Jurkat, Clone E6-1 (cell line): ENCODE results near the gene ENO3.
A peak's percentile ranks its signal among the peaks of the same experiment; 100 is the strongest.

ENCODE experiments used
- DNase-seq: peaks from one replicate; pipeline ENCODE4 v3.0.0-alpha.2; 2011; ENCODE audit warnings: low read depth, low spot score
- H3K4me3 ChIP-seq: 2 replicates; pipeline ENCODE4 v1.5.1; 2011; ENCODE audit warnings: mild to moderate bottlenecking, low read length, control low read depth, moderate library complexity

Gene ENO3

GRCh38 chr17:4947411-4948165, 3.3 kb upstream of the ENO3 start:
- peak overlapping the region; percentile 92 for H3K4me3 ChIP-seq
- peak; percentile 72 for DNase-seq

GRCh38 chr17:4948166-4948930, 2.6 kb upstream of the ENO3 start, which contains the start of gene PFN1:
PFN1 (minus strand) TSS chr17:4948530; CDS start chr17:4948394, 136 bp downstream.
- peak; percentile 93 for DNase-seq

DNA sequence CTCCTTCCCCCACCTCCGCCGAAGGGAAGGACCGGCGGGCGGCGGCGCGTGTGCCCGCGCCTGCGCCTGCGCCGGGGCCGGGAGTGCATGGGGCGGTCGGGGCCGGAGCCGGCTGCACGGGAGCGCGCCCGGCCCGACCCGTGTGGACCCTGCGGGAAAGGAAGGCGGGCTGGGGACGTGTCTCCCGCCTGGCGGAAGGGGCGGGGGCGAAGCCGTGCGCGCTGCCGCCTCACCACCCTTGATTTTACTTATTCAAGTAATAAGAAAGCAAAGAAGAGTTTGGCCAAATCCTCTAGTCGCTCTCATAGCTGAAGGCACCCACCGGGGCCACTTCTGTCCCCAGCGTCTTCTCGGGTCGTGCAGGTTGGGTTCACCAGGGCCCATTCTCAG, 2.0 kb upstream of the ENO3 start:
- peak; percentile 83 for DNase-seq
- H3K4me3 ChIP-seq, result peak overlapping the region; percentile 92

More at GRCh38 chr17:4948166-4948930, 2.6 kb upstream of the ENO3 start, which contains the start of gene PFN1:
- H3K4me3 ChIP-seq, result peak within 1 kb of the TSS; percentile 92

GRCh38 chr17:4949321-4950074, 1.4 kb upstream of the ENO3 start:
- peak; percentile 76 for DNase-seq
- peak overlapping the region; percentile 92 for H3K4me3 ChIP-seq

DNA sequence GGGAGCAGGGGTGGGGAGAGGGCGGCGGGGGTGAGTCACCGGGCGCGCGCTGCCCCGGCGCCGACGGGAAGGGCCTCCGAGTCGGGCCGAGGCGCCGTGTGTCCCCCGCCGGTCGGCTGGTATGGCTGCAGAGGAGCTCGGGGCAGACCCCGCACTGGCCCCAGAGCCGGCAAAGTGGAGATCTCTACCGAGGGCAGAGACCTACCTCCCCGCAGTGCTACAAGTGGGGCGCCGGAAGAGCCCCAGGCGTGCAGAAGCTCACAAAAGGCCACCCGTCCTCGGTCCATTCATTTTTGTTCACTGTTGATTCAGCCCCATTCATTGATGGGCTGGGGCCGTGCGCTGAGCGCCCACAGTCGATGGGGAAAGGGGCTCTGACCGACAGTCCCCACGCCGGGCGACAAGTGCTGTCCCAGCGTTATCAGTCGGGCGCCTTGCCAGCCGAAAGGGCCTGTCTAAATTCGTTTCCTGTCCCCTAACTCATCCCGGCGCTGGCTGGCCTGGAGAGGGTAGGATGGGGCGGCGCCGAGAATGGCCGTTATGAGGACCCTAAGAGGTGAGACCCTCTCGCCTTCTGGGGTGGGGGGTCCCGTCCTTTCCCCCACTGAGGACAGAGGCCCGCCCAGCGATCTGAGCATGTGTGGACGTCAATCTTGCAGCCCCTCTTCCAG, 709 bp upstream of the ENO3 start:
- H3K4me3 ChIP-seq, result peak overlapping the region; percentile 92
- DNase-seq, result no peak

GRCh38 chr17:4951486-4951885, 567 bp downstream of the ENO3 start:
- no peak overlapping the region for H3K4me3 ChIP-seq
- DNase-seq, result no peak

GRCh38 chr17:4953451-4953961, 2.6 kb downstream of the ENO3 start:
- no peak for DNase-seq
- no peak overlapping the region for H3K4me3 ChIP-seq

DNA sequence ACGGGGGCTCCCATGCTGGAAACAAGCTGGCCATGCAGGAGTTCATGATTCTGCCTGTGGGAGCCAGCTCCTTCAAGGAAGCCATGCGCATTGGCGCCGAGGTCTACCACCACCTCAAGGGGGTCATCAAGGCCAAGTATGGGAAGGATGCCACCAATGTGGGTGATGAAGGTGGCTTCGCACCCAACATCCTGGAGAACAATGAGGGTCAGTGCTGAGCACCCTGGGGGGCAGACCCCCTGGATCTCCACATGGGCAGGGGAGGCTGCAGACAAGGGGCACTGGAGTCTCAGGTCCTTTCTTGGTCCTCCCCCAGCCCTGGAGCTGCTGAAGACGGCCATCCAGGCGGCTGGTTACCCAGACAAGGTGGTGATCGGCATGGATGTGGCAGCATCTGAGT, 4.2 kb downstream of the ENO3 start:
- no peak for DNase-seq
- H3K4me3 ChIP-seq, result no peak overlapping the region

DNA sequence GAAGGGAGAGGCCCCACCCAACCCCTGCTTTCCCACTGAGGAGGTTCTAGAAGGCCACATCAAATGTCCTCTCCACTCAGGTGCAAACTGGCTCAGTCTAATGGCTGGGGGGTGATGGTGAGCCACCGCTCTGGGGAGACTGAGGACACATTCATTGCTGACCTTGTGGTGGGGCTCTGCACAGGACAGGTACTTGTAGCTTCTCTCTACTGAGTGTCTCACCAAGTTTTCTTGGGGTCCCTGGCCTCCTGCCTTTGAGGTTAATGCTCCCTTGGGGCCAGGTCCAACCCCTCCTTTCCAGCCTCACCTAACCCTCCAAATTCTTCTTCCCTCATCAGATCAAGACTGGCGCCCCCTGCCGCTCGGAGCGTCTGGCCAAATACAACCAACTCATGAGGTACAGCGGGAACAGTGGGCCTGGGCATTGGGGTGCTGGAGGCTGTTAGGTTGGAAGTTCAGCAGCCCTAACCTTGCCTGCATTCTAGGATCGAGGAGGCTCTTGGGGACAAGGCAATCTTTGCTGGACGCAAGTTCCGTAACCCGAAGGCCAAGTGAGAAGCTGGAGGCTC, 5.7 kb downstream of the ENO3 start:
- DNase-seq, result no peak
- no peak overlapping the region for H3K4me3 ChIP-seq

DNA sequence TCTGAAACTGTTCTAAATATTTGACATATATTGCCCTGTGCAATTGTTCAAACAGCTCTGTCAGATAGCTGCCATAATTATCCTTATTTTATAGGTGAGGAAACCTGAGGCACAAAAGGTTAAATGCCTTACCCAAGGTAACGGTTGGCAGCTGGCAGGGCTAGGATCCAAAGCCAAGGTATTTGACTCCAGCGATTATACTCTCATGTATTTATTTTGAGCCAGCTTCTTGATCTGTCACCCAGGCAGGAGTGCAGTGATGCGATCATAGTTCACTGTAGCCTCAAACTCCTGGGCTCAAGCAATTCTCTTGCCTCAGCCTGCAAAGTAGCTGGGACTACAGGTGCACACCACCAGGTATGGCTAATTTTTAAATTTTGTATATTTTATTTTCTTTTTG, 7.2 kb downstream of the ENO3 start:
- DNase-seq, result no peak
- H3K4me3 ChIP-seq, result no peak overlapping the region

DNA sequence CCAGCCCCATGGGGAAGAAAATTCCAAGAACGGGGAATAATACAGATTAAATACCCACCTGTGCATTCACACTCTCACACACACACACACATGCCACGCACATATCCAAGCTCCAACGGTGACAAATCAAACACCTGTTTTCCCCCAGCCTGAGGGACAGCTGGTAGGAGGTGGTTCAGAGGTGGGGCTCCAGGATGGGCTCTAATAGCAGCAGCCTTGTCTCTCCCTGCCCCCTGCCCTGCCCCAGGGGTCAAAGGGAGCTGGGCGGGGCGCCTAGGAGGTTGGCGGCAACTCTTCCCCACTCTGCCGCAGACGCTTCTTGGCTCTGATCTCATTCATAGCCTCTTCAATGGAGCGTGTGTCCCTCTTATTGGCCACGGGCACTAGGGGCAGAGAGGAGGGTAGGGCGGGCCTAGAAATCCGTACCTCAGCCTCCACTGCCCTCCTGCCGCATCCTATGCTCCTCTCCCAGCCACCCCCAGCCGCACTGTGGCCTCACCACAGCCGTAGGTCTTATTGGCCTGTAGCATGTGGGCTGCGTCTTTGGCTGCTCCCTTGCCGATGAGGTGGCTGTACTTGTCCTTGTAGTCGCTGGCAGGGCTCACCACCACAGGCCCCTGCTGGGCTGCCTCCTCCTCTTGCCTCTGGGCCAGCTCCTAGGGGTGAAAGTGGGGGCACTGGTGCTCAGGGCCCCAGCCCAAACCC, 8.5 kb downstream of the ENO3 start:
- no peak for DNase-seq
- no peak overlapping the region for H3K4me3 ChIP-seq

DNA sequence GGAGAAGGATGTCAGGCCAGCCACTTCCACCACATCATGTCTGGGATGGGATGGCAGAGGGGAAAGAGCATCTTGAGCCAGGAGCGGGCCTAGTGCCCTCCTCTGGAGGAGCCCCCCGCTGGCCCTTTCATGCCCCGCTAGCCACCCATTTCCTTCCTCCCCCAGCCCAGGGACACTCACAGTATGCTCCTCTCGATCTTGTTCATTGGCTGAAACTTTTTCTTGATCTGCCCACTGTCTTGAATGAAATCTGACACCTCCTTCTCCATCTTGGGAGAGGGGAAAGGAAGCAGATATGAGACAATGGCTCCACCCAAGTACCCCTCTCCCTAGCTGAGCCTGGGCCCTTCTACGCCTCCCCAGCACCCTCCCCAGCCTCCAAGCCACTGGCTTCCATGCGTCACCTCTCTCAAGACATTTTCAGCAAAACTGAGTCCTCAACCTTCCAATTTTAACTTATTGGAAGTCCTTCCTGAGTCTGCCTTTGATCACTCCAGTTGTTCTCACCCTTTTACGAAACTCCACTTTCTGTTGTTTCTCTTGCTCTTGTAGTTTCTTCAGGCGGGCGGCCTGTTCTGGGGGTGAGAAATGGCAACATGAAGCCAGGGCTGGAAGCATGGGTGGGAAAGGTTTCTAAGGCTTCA, 9.5 kb downstream of the ENO3 start:
- no peak overlapping the region for H3K4me3 ChIP-seq
- no peak for DNase-seq

DNA sequence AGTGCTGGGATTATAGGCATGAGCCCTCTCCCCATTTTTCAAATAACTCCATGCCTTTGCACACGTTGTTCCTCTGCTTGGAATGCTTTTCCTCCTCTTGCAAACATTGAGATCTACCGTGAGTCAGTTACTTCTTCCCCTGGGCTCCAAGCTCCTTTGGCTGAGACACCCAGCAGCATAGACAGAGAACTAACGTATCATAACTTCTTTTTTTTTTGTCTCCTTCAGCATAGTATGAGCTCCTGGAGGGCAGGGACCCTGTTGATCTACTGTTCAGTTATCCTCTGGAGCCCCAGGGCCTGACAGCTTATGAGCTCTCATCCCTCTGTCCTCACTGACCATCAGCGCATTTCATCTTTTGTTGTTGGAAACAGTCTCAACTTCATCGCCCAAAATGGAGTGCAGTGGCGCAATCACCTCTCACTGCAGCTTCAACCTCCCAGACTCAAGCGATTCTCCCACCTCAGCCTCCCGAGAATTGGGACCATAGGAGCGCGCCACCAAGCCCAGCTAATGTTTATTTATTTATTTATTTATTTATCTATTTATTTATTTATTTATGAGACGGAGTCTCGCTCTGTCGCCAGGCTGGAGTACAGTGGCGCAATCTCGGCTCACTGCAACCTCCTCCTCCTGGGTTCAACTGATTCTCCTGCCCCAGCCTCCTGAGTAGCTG, 14.5 kb downstream of the ENO3 start:
- no peak overlapping the region for H3K4me3 ChIP-seq
- no peak for DNase-seq

DNA sequence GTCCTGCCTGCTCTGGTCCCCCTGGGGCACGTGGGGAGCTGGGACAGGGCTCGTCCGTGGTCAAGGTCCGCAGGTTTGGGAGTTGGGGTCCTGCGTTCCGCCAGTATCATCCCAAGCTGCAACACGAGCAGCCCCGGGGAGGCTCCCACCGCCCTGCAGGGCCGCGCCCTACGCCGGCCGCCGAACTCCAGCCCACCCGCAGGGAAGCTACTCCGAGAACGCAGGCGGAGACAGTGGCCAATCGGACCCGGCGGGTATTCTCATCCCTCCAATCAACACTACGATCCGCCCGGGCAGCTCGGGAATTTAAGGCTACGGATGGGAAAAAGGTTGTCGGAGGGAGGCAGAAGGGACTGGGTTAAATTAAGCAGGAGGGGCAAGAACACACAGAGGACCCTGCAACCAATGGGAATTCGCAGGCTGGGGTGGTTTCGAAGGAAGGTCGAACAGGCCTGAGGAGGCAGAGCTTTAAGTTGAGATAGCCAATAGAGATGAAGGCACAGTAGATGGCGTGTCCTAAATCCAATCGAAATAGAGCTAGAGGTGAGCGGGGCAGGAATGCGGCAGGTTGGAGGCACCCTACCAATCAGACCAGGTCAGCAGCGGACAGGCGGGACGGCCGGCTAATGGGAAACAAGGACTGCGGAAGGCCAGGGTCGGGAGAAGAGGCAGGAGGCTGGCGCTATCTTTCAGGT, 16.1 kb downstream of the ENO3 start:
- DNase-seq, result peak; percentile 100
- peak overlapping the region; percentile 71 for H3K4me3 ChIP-seq

DNA sequence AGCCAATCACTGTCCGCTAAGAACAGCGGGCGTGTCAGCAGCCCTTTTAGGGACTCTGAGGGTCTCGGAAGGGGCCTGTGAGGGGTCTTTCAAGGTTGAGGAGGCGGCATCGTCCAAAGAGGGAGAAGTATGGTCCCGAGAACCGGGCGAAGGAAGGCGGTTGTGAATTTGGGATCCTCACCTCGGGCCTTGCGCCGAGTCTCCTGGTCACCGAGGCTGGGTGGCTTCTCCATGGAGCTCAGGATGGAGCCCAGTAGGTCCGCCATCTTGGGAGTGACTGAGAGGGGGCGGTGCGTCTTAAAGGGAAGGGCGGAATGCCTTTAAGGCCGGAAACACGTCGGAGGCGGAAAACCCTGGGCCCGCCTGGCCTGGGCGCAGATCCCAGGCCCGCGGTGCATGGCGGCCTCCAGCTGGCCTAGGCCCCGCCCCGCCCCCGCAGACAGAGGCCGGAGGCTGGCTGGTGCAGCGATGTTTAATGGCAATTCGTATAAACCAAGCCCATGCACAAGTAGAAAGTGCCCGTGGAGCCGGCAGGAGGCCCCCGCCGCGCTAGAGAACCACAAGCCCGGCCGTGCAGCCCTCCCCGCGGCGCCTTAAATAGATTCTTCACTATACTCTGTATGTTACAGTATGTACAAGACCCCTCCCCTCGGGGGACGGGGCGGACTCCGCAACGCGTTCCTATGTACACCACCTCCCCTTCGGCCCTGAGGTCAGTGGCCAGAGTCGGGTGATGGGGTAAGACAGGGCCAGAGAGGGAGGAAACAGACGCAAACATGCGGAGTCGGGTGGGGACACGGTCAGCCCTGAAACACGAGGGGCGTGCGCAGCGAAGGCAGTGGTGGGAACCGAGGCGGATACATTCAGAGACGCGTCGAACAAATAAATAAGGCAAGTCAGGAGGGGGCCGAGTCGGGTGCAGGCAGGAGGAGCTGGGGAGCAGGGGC, 16.9 kb downstream of the ENO3 start, which contains the start of gene SPAG7:
SPAG7 (minus strand) TSS at position 279 of the 947 bp plus-strand sequence; CDS start at position 266, 13 bp downstream.
- peak; percentile 96 for DNase-seq
- H3K4me3 ChIP-seq, result peak within 1 kb of the TSS; percentile 71
